OCI-LY7 (cell line): ENCODE measurements around the gene C6orf58. TPM values are rescaled to one million over a fixed set of nuclear protein-coding genes. Genes with fewer than 3 reads are reported as not detected.

Experiments
- BruUV-seq: library from RNA; stranded (reverse); fragments of 400-500 nt; replicated peaks from 2 replicates; lab custom pipeline; 2021; lab: Mats Ljungman, UMichigan
- CTCF ChIA-PET: fragments of 300-600 bp; sonication (Branson Sonifier 250); formaldehyde crosslinking; loops from one replicate; lab custom pipeline; 2022; ENCODE audit warnings: antibody characterized with exemption; ENCODE audit not compliant: unreplicated experiment; lab: Charles Lee
- POLR2A ChIA-PET: fragments of 300-600 bp; sonication (Branson Sonifier 250); formaldehyde crosslinking; loops from one replicate; lab custom pipeline; 2022; ENCODE audit warnings: antibody characterized with exemption; lab: Charles Lee
- DNase-seq: peaks from one replicate; pipeline ENCODE4 v3.0.0-alpha.2; 2015; ENCODE audit warnings: low spot score
- H2AFZ ChIP-seq: fragments of 200-600 bp; sonication (generic), shearing (Covaris generic); 2 replicates; pipeline ENCODE4 v1.6.1; 2014; ENCODE audit warnings: mild to moderate bottlenecking, antibody characterized with exemption, low read length, moderate library complexity
- H3K27ac ChIP-seq: fragments of 200-600 bp; sonication (generic); 2 replicates; pipeline ENCODE4 v1.5.1; 2014; ENCODE audit warnings: mixed run types, low read depth, mild to moderate bottlenecking, moderate library complexity, low read length, inconsistent platforms; ENCODE audit not compliant: poor library complexity, severe bottlenecking
- H3K36me3 ChIP-seq: fragments of 200-600 bp; sonication (generic); 2 replicates; pipeline ENCODE4 v1.6.1; 2014; ENCODE audit warnings: mild to moderate bottlenecking, antibody characterized with exemption, low read length, moderate library complexity, mixed read lengths; ENCODE audit not compliant: insufficient read depth
- H3K4me1 ChIP-seq: fragments of 200-600 bp; sonication (generic); 2 replicates; pipeline ENCODE4 v1.5.1; 2014; ENCODE audit warnings: mild to moderate bottlenecking, low read length; ENCODE audit not compliant: insufficient read depth, poor library complexity, severe bottlenecking
- H3K4me2 ChIP-seq: fragments of 200-600 bp; sonication (generic); 2 replicates; pipeline ENCODE4 v1.6.1; 2014; ENCODE audit warnings: mild to moderate bottlenecking, low read length
- H3K4me3 ChIP-seq: fragments of 200-600 bp; sonication (generic); 2 replicates; pipeline ENCODE4 v1.5.1; 2014; ENCODE audit warnings: mild to moderate bottlenecking, low read depth, low read length; ENCODE audit not compliant: poor library complexity, severe bottlenecking
- H3K79me2 ChIP-seq: fragments of 200-600 bp; sonication (generic); 2 replicates; pipeline ENCODE4 v1.6.1; 2016; ENCODE audit warnings: low read depth, mild to moderate bottlenecking, low read length, moderate library complexity, mixed read lengths; ENCODE audit not compliant: insufficient read depth
- H3K9me2 ChIP-seq: fragments of 200-600 bp; sonication (generic); 2 replicates; pipeline ENCODE4 v1.6.1; 2016; ENCODE audit warnings: mild to moderate bottlenecking, low read length, mixed read lengths; ENCODE audit not compliant: insufficient read depth
- H3K9me3 ChIP-seq: fragments of 200-600 bp; sonication (generic); 2 replicates; pipeline ENCODE4 v1.6.1; 2014; ENCODE audit warnings: mild to moderate bottlenecking, mixed run types, low read length, mixed read lengths
- H4K20me1 ChIP-seq: fragments of 200-600 bp; sonication (generic); 2 replicates; pipeline ENCODE4 v1.6.1; 2014; ENCODE audit warnings: mild to moderate bottlenecking, antibody characterized with exemption, low read length, moderate library complexity, mixed read lengths; ENCODE audit not compliant: insufficient read depth
- CTCF ChIP-seq: fragments of 200-600 bp; sonication (generic); conservative IDR thresholded peaks from 2 replicates; pipeline ENCODE4 v1.5.1; 2014; ENCODE audit warnings: mild to moderate bottlenecking, antibody characterized with exemption, low read length, moderate library complexity, mixed read lengths
- EZH2phosphoT487 ChIP-seq: fragments of 200-600 bp; sonication (generic); IDR thresholded peaks from 2 replicates; pipeline ENCODE4 v1.6.1; 2018; ENCODE audit warnings: low read depth, borderline replicate concordance, mild to moderate bottlenecking, mixed run types, antibody characterized with exemption, low read length, moderate library complexity, mixed read lengths
- intact Hi-C: fragments of 100-400 bp; cut with micrococcal nuclease; formaldehyde crosslinking; loops from one replicate; pipeline ENCODE4 v1.10.0; 2022; ENCODE audit not compliant: unreplicated experiment
- total RNA-seq, 2 experiments: library from RNA; depleted of rRNA in 1 of 2; stranded (reverse); fragments of >200 nt in 1 of 2; shearing (Covaris generic) in 1 of 2; gene quantifications; 2 replicates each; pipeline ENCODE4 v1.2.3, GENCODE V29; 2014 to 2022

C6orf58 gene
- total RNA-seq, 2 experiments from 2014 or later: not detected

DNA sequence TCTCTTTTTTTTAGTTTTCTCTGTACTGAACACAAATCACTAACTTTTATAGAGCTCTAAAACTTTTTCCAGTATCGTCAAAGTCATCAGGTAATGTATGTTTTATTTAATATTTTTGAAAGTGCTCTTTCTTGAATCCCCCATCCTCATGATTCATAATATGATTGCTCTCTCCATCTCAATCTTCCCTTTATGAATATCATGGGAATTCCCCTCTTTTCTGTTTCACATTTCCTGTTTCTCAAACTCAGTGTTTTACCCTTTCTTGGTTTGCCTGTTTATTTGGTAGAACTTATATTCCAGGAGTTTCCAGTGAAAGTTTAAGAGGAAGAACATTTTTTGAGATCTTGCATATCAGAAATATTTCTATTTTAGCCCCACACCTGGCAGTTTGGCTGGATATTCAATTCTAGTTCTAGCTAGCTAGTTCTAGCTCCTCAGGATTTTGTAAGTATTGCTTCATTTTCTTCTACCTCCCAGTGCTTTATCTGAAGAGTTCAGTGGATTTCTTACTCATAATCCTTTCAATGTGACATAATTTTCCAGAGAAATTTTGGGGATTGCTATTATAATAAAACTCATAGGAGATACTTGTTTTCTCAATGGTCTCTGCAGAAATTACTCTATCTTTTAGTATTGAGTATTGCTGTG, 6.1 kb upstream of the C6orf58 start:
- Histone ChIP-seq H4K20me1 (no peaks in the 10 kb centered on the region), H3K36me3 (no peaks in the 10 kb centered on the region), H3K9me2 (no peaks in the 10 kb centered on the region), H3K79me2 (no peaks in the 10 kb centered on the region), H3K4me3 (no peak overlapping the region), H2AFZ (no peak overlapping the region), H3K4me1 (no peaks in the 10 kb centered on the region), H3K4me2 (no peak overlapping the region), H3K9me3 (no peaks in the 10 kb centered on the region), H3K27ac (no peak overlapping the region)
- DNase-seq: no peak
- no peak for TF ChIP-seq EZH2phosphoT487
- no peak for TF ChIP-seq CTCF
- intact Hi-C loops: no loop called here
- ChIA-PET POLR2A (interaction anchor here (0.5 to 1.1 kb wide), 3 partner anchors 9 to 548 kb away, joined by 3 to 4 read pairs (median 4); no protein-coding TSS in a partner anchor), CTCF (no interaction called here)
- no TSS peak for BruUV-seq

DNA sequence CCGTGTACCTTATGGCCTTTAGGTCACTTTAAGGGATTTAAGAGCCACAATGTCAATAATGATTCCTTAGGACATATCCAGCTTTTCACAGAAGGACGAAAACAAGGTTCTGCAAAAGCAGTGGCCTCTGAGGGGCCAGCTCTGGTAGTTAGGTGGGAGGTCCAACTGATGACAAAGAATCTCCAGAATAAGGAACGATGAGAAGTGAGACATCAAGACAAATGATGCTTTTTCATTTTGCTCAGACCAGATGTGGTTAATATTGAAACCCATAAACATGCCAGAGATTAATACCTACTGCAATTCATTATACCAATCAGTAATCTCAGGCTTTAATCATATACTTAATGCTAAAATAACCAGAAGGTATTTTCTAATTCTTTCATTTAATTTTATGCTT, 1.9 kb downstream of the C6orf58 start:
- CTCF ChIA-PET: no interaction called here

More for the DNA sequence above, 1.9 kb downstream of the C6orf58 start:
- BruUV-seq: no TSS peak
- H4K20me1 ChIP-seq: no peaks in the 10 kb centered on the region
- H3K36me3 ChIP-seq: no peaks in the 10 kb centered on the region
- intact Hi-C loops: no loop called here
- DNase-seq: no peak
- H2AFZ ChIP-seq: no peak overlapping the region
- H3K79me2 ChIP-seq: no peaks in the 10 kb centered on the region
- TF ChIP-seq CTCF (no peak), EZH2phosphoT487 (no peak)
- H3K4me1 ChIP-seq: no peaks in the 10 kb centered on the region
- no peak overlapping the region for H3K4me3 ChIP-seq
- H3K27ac ChIP-seq: no peak overlapping the region
- no peak overlapping the region for H3K4me2 ChIP-seq
- H3K9me2 ChIP-seq: no peaks in the 10 kb centered on the region
- POLR2A ChIA-PET: no interaction called here
- H3K9me3 ChIP-seq: no peaks in the 10 kb centered on the region
